NCI-H1436 (cell line): ENCODE results near the gene NPDC1.
A peak's percentile ranks its signal among the peaks of the same experiment; 100 is the strongest.

Experiments
- DNase-seq: peaks from one replicate; lab custom pipeline; 2025; lab: John Stamatoyannopoulos, UW

The NPDC1 gene, protein sequence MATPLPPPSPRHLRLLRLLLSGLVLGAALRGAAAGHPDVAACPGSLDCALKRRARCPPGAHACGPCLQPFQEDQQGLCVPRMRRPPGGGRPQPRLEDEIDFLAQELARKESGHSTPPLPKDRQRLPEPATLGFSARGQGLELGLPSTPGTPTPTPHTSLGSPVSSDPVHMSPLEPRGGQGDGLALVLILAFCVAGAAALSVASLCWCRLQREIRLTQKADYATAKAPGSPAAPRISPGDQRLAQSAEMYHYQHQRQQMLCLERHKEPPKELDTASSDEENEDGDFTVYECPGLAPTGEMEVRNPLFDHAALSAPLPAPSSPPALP

DNA sequence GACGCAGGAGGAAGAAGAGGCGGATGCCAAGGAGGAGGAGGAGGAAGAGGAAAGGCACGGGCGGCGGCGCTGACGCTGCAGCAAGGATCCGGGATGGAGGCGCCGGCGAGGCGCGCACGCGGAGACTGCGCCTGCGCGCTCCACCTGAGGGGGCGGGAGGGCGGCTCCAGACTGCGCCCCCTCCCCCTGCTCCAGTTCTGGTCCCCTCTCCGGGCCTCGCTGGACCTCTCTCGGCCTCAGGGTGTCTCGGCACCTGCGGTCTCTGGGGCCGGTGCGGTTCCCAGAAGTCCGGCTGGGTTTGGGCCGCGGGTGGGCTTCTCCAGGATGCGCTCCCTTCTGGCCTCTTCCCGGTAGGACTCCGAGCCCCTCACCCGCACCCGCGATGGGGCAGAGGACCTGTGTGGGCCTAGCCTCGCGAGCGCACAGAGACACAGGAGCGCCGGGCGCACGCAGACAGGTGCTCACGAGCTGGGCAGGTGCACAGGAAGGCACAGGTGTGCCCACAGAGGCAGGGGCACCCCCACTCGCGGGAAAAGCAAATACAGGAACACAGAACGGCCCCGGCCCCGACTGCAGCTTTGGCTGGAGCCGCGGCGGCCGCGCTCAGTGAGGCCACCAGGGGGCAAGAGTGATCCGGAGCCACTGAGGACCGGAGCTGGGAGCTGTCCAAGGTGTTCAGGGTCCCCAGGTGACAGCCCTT, at the start of gene NPDC1:
Gene NPDC1, minus strand, starts transcription at position 90 of the 700 bp plus-strand sequence. CDS start 188 bp downstream, outside the sequence.
- DNase-seq: peak; percentile 61

DNA sequence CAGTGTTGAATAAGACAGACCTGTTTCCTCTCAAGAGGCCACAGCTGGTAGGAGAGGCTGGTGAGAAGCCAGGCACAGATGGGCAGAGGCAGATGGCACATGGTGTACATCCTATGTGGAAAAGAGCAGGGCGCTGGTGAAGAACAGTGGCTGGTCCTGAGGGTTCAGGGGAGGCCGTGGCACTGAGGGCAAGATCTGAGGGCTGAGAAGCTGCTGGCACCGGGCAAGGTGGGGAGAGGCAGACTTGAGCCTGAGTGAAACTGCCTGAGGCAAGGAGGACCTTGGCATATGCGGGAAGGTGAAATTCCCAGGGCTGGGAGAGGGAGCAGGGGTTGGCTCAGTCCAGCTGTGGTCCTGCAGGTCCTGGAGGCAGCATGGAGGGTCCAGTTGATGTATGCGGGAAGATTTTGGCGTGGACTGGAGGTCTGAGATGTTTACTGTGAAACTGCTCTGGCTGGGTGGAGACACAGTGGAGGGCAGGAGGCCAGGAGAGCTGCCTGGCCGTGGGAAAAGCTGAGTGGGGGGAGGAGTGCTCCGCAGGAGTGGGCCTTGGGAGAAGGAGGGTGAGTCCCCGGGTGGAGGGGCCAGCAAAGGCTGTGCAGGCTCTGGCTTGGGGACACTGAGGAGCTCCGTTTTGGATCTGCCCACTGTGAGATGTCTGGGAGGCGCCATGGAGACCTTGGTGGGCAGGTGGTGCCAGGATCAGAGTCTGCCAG, 43.4 kb upstream of the NPDC1 start:
- no peak for DNase-seq

DNA sequence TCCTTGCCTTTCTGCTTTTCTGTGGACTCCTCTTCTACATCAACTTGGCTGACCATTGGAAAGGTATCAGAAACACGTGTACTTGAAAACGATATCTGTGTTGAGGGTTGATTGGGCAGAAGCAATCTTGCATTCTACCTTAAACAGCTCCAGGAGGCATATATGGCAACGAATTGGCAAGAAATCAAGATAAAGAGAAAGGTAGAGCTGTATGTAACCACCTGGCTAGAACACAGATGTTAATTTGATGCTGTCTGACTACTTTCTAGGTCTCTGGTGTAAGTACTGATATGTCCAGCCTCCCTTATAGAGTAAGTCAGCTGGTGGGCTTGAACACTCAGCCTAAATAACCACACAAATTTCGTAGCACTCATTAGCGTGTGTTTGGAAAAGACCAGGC, 42.1 kb upstream of the NPDC1 start:
- no peak for DNase-seq

DNA sequence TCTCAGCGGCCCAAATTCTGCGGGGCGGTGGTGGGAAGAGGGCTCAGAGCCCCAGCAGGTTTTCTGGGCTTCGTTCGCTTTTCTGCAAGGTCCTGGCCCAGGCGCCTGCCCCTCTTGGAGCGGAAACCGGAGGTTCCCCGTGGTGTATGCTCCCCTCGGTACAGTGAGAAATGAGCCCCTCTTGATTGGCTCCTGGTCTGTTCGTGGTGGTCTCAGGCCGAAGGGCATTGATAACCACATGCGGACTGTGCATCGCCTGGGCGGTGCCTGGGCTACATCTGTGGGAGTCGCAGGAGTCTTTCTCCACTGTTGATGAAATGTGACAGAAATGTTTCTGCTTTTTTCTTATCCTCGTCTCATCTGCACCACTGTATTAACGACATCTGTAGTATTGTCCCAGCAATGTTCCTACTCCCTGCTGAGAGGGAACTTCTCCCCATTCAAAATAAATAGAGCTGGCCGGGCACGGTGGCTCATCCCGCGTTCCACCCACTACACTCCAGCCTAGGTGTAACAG, 41.5 kb upstream of the NPDC1 start:
- DNase-seq: no peak

DNA sequence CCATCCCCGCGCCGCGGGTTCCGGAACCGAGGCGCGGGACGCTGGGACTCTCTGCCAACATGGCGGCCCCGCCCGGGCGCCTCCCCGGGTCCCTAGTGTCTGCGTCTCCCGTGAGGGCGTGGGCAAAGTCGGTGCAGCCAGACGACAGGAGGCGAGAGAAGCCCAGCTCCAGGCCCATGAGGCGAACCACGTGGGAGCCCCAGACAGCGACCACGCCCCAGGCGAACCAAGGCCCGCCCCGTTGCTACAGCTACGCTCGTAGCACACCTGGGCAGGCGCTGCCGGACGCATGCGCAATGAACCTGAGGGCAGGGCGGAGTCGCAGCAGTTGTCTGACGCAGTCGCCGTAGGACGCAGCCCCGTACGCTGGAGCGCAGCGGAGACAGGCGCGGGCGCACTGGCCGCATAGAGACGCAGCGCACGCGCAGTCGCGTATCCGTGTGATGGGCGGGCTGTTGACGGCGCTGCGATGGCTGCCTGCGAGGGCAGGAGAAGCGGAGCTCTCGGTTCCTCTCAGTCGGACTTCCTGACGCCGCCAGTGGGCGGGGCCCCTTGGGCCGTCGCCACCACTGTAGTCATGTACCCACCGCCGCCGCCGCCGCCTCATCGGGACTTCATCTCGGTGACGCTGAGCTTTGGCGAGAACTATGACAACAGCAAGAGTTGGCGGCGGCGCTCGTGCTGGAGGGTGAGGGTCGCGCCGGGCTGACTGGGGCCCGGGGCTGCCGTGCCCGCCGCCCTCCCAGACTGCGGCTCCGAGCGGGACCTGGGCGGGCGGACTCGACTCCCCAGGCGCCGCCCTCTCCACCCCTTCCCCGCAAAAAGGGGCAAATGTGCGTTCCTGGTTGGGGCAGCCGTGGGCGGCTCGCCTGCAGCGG, 40.8 kb upstream of the NPDC1 start, which contains the start of gene MAN1B1:
Gene MAN1B1, plus strand, starts transcription at position 455 of the 878 bp plus-strand sequence. Its CDS starts 15 bp downstream, at position 470.
- DNase-seq: peak; percentile 99

DNA sequence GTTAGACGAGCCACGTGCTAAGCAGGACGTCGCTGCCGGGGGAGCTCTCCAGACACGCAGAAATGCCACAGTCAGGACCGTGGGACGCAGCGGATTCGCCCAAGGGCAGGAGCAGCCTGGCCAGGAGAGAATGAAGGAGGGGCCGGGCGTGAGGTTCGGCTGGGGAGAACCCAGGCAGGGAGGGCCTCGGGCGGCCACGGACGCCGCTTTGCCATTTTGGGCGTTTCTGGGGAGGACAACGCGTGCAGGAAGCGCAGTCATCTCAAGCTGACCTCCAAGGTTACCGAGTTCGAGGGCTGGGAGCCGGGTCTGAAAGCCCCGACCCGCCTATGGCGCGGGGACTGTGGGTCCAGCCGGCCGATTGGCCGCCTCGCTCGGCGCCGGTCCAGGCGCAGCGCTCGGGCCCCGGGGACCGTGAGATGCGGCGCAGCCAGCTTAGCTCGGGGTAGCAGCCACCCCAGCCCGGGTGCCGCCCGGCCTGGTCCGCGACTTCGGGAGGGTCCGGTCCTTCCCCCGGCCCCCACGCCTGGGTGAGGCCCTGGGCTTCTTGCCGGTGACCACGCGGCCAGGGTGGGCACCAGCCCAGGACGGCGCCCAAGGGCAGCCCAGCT, 40.0 kb upstream of the NPDC1 start:
- no peak for DNase-seq

DNA sequence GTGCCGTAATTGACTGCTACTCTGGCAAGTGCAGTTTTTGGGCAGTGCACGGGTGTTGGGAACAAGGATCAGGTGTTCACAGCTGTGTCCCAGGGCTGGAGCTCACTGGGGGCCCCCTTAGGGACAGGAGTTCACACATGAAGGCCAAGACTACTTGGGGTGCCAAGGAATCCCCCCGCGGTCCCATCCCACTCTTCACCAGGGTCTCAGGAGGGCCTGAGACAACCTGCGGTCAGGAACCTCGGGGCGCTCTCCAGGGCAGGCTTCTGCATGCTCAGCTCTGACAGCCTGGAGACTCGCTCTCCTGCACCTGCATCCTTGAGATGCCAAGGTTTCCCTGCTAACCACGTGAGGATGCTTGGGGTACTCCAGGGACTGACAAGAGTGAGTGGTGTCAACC, 38.5 kb upstream of the NPDC1 start:
- DNase-seq: no peak

DNA sequence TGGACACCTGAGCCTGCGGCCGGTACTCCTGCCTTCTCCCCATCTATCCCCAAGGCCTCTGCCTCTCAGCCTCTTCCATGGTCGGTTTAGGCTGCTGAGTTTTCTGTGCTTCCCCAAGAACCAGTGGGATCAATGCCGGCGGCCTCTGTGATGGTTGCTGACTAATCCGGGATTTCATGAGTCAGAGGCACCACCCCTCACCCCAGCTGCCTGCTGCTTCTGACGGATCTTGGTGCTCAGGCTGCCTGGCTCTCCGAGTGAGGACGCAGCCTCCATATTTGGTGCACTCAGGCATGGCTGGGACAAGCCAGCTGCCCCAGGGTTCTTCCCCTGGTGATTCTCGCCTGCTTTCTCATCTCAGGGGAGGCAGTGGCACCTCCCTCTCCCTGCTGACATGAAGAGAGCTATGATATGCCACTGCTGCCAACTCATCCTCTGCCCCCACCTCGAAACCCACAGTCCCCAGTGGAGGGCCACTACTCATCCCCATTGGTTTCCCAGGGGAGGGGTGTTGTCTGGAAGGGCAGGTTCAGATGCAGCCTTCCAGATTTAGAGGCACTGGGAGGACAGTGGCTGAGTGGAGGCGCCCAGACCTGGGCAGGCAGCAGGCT, 37.5 kb upstream of the NPDC1 start:
- no peak for DNase-seq

DNA sequence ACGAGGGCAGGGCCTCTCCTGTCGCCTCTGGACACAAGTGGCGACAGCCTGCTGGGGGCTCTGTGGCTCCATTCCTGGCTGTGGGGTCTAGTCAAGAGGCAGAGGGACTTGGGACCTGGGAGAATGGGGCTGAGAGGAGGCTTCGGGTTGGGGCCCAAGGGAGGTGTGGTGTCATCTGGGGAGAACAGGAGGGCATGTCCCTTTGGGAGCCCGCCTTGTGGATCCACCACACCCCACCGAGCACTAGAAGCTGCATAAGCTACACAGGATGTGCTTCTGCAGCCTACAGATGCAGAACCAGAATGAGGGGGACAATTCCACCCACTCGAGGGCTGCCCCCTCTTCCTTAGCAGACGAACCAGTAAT, 36.9 kb upstream of the NPDC1 start:
- DNase-seq: no peak

DNA sequence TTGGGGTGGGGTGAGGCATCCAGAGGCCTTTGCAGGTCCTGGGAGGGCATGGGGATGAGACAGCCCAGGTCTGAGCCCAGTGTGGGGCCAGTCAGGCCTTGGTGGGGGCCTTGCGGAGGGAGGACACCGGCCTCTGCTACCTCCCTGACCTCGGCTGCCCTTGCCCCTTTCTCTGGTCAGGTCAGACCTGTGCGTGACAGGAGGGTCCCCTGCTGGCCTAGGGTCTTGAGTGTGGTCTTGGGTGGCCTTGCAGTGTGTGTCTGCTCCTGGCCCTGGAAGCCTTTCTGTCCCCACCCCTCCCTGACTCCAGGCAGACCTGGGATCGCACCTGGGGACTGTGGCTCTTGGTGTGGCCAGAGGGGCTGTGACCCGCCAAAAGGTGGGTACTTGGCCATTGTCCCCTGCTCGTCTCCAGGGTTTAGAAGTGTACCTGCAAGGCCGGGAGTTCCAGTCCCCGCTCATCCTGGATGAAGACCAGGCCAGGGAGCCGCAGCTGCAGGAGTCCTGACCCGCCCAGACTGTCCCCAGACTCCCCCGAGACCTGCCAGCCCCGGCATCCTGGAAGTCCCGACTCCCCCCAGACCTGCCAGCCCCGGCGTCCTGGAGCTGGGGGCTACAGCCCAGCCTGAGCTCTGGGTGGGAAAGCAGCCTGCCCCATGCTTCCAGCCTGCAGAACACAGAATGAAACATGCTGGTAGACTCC, 36.4 kb upstream of the NPDC1 start:
- no peak for DNase-seq

DNA sequence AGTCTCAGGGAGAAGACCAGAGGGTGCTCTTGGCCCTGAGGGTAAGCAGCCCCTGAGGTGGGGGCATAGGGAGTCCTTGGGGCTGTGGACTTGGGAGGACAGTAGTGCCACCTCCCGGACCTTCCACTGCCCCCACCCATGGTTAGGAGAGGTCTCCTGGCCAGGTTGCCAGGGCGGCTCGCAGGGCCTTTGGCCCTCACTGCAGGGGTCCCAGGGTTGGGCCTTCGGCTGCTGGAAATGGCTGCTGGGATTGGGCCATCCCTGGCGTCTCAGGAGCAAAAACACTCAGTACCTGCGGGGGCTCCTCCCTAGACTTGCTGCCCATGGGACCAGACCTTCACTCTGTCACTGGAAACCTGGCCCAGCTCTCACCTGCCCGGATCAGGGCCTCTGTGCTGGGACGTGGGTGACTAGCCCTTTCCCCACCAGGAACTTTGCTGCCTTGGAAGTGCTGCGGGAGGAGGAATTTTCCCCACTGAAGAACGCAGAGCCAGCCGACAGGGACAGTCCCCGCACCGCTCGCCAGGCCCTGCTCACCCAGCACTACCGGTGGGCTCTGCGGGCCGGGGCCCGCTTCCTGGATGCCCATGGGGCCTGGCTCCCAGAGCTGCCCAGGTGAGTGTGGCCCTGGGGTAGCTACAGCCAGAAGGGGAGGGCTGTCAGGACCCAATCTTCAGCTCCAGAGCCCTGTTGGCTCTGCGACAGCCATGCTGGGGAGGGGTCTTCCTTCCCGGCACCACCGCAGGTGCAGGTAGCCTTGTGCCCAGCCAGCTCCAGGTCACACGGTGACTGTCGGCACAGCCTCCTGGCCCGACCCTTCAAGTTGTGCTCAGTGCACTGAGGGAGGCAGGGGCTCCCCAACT, 34.5 kb upstream of the NPDC1 start:
- DNase-seq: no peak

DNA sequence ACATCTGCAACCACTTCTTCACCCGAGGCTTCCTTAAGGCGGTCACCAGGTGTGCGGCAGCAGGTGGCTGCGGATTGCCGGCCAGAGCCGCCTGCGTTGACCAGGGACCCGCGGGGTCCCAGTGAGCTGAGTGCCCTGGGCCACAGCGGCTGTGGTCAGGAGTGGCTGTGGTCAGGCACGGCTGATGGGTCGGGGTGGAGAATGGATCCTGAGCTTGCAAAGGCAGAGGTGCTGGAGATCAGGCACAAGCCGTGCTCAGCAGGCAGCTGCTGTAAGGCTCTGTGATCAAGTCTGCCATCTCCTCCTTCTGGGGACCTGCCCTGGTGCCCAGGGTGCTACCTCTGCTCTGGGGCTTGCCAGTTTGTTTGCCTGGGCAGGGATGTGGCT, 33.4 kb upstream of the NPDC1 start:
- DNase-seq: no peak

DNA sequence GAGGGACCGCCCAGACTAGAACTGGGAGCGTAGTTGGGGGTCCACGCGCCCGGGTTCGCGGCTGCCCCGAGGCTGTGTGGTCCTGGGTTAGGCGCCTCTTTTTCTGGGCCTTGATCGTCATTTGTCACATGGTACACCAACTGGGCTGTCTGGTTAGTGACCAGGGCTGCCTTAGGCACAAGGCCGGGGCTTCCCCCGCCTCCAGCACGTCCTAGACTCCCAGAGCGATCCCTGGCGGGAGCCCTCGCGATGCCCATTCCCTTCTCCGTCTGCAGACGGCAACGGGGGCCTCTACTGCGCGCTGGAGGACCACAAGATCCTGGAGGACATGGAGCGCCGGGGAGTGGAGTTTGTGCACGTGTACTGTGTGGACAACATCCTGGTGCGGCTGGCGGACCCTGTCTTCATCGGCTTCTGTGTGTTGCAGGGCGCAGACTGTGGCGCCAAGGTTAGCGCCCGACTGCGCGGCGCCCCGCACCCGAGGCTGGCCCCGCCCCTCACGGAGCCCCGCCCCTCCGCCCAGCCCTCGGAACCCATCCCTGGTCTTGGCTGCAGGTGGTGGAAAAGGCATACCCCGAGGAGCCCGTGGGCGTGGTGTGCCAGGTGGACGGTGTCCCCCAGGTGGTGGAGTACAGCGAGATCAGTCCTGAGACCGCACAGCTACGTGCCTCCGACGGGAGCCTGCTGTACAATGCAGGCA, 32.9 kb upstream of the NPDC1 start:
- DNase-seq: no peak

DNA sequence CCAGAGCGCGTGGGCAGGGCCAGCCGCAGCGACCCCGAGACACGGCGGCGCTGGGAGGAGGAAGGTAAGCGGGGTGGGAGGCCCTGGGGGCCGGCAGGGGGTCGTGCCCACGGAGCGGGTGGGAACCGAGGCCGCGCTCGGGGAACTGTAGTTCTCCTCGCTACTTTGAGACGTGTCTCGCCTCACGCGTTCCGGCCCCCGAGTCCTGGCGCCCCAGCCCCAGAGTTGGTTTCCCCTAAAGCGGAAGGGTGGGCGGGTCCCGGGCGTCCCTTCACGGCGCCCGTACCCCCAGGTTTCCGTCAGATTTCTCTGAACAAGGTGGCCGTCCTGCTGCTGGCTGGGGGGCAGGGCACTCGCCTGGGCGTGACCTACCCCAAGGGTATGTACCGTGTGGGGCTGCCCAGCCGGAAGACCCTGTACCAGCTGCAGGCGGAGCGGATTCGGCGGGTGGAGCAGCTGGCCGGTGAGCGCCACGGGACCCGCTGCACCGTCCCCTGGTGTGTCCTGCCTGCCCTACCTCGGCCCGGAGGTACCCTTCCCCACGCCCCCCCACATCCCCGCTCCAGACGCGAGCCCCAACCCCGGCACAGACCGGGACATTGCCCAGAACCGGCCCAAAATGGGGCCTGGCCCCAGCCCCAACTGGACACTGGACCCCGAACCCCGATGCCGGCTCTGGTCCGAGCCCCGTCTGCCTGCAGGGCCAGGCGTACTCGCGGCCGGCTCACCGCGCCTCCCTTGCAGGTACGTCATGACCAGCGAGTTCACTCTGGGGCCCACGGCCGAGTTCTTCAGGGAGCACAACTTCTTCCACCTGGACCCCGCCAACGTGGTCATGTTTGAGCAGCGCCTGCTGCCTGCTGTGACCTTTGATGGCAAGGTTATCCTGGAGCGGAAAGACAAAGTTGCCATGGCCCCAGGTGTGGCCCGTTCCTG, 32.0 kb upstream of the NPDC1 start:
- no peak for DNase-seq

DNA sequence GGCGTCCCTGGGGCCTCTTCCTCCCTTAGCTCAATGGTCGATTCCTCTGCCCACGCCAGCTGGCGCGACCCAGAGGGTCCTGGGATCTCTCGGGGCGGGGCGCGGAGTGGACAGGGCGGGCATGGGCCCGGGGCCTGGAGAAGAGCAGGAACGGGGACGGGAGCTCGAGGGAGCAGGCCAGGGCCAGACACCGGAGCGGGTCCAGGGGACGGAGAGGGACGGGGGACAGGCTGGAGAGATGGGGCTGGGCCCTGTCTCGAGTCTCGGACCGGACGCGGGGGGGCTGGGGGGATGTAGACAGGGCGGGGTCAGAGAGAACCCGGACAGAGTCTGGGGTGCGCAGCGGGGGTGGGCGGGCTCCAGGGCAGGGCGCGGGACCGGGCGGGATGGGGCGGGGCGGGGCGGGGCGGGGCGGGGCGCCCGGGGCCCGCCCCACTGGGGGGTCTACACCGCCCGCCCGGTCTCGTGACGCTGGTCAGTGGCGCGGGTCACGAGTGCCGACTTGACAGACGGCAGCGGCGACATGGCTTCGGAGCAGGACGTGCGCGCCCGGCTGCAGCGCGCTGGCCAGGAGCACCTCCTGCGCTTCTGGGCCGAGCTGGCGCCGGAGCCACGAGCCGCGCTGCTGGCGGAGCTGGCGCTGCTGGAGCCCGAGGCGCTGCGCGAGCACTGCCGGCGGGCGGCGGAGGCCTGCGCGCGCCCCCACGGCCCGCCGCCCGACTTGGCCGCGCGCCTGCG, 31.2 kb upstream of the NPDC1 start, which contains the start of gene UAP1L1:
Gene UAP1L1, plus strand, starts transcription at position 508 of the 738 bp plus-strand sequence. Its CDS starts 16 bp downstream, at position 524.
- DNase-seq: no peak

DNA sequence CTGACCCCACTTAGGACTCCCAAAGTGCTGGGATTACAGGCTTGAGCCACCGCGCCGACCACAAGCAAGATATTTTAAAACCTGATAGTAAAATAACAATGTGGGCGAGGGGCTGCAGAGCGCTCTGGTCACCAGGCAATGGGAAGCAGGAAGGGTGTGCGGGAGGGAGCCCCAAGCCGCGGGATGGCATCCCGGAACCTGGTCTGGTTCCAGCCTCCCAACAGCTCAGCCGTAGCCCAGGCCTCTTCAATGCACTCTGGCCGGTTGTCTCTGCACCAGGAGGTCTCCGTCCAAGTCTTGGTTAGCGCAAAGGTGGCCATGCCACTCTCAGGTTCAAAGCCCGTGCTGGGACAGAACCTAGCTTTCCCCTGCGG, 30.6 kb upstream of the NPDC1 start:
- no peak for DNase-seq
